ENCODE measurements around the gene PDE7B.
"Not testable (repeated sequence)": the region's sequence is repeated elsewhere in the genome, so short reads cannot be mapped to it uniquely, and the experiment has no call there.

The PDE7B gene

DNA sequence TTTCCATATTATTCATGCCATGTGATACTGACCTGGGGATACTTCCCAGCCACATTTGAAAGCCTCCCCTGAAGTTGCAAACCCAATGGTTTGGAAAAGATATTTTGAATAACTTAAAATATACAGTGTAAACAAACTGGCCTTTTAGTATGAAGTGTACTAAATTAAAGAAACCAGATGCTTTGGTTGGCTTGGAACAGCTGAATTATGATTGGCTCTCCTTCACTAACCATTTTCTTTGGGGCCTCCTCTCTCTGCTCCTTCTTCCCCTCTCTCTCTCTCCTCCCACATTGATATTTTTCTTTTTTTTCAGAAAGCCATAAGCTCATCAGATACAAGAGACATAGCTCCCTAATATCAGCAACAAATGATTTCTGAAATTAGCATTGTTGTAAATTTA, 232.0 kb downstream of the PDE7B start:
- no peak for DNase-seq

- no peak for DNase-seq
Measured at GRCh38 chr6:136084403-136084802, 232.9 kb downstream of the PDE7B start.

GRCh38 chr6:136085370-136086115, 234.0 kb downstream of the PDE7B start:
- no peak for DNase-seq

- DNase-seq, result no peak
Measured at GRCh38 chr6:136086686-136087085, 235.2 kb downstream of the PDE7B start.

- no peak for DNase-seq
Measured at GRCh38 chr6:136087986-136088385, 236.5 kb downstream of the PDE7B start.

DNA sequence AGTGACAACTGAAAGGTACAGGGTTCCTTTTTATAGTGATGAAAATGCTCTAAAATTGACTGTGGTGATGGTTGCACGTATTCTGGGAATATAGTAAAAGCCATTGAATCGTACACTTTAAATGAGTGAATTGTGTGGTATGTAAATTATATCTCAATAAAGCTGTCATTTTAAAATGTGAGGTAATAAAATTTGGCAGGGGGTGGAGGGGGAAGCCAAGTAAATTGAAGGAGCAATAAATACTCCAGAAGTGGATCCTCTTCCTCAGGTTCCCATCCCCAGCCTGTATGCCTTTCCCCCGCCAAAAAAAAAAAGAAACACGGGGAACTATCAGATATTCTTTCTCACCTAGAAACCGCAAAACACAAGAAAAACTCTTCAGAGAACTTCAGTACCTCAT, 237.2 kb downstream of the PDE7B start:
- no peak for DNase-seq

DNA sequence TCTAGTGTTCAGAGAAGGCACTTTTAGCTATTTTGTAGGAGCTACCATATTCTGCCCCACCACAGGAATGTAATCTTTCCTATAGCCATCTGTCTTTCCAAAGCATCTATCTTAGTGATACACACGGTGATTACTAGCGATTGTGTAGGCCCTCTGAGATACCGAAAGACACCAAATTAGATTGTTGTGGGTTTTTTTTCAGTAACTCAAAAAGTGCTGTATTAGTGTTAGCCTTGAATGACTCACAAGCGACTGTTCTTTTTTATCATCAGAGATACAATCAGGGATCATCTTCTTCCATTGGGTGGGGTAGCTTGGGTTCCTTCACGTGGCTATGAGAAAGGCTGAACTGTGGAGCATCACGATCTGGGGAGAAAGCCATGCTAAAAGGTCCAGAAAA, 238.4 kb downstream of the PDE7B start:
- DNase-seq, result no peak

GRCh38 chr6:136090929-136091328, 239.4 kb downstream of the PDE7B start:
- DNase-seq, result no peak

DNA sequence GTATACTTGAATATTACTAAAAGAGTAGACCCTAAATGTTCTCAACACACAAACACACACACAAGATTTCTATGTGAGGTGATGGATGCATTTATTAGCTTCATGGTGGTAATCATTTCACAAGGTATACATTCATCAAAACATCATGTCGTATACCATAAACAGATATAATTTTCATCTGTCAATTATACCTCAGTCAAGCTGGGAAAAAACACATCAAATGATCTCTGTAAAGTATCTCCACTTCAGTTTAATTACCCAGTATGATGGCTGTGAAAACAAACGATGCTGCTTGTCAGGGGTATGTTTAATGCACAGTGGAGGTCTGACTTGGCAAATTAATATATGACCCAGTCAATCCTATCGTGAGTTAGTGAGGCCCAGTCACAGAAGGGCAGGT, 241.4 kb downstream of the PDE7B start:
- DNase-seq, result no peak

DNA sequence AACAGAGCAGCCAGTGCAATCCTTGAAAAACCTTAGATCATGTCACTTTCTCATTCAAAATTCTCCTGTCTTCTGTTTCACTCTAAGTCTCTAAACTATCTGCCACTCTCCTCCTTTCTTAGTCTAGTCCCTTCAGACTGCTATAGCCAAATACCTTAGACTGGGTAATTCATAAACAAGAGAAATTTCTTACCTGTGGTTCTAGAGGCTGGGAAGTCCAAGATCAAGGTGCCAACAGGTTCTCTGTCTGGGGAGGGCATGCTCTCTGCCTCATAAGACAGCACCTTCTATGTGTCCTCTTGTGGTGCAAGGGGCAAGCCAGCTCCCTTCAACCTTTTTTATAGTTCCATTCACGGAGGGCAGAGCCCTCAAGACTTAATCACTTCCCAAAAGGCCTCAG, 242.3 kb downstream of the PDE7B start:
- no peak for DNase-seq

DNA sequence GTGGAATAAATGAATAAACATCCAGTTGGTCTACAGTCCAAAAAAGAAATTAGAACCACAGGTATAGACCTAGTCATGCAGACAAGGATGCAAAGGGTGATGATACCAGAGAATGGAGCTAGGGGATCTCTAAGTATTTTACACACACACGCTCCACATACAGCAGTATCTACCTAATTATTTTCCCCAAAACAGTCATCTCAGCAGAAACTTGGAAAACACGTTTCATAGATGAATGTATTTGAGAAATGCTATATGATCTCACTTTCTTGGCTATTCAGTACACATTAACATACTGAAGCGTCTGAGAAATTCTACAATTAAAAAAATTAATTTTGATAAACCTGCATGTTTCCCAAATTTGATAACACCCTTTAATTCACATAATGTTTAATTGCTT, 243.3 kb downstream of the PDE7B start:
- no peak for DNase-seq

DNA sequence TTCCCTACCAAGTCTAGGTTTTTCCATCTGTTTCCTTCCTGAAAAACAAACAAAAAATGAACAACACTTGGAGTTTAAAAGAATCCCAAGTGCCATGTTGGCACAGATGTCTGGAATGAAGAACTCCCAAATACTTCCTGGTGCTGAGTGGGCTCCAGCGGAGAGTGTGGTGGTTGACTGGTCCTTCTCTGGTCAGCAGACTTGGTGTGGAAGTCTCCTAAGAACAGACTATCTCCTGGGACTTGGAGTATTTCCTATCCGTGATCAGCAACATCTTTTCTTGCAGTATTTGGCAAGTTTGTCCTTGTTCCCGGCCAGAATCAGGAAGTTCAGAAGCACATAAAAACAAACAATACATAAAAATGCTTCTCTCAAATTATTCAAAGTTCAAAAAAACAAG, 244.5 kb downstream of the PDE7B start:
- no peak for DNase-seq

- DNase-seq, result no peak
Measured at GRCh38 chr6:136102991-136103688, 251.6 kb downstream of the PDE7B start.

DNA sequence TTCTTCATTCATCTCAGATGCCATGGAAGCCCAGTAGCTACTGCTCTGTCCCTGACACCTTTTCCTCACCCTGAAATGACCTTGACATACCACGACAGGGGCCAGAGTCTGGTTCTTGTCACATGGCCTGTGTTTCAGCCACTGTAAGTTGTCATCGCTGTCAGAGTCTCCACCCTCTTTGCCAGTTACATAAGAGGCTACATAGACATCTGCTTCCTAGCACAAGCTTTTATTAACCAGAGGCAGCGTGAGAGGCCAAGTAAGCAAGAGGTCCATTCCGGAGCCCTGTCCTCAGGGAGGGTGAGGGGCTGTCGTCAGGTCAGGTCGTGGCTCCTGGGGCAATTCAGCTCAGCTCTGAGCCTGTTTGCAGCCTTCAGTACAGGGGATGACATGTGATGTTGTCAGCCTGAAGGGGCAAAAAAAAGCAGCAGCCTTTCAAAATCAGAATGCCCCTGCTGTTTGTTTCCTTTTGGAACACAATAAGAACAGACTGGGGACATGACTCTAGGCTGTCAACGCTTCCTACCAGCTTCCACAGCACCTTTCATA, 252.3 kb downstream of the PDE7B start:
- no peak for DNase-seq

DNA sequence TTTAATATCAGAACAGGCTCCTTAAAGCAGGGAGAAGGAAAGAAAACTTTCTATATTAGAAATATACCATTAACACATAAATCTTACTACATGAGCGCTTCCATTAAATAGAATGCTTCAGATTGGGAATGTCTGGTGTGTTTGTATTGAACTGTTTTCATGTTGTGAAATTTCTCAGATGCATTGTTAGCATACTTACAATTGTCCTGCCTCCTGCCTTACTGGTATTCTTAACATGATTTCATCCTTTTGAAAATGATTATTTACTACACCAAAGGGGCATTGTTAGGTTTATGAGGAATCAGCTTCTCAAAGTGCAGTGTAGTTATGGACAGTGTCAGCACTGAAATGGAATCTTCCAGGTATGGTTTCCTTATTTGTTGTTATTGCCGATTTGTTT, 253.1 kb downstream of the PDE7B start:
- no peak for DNase-seq

DNA sequence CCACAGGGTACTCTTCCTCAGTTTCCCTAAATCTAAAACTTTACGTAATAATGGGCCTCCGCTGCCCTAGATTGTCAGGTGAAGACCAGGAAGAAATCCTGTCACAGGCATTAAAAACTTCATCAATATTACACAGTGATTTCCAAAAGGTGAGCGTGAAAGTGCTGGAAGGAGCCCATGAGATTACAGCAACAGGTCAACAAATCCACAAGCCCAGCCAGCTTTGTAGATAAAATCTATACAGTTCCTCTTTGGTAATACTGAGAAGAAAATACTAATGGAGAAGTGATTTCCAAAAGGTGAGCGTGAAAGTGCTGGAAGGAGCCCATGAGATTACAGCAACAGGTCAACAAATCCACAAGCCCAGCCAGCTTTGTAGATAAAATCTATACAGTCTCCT, 254.3 kb downstream of the PDE7B start:
- DNase-seq, result not testable (repeated sequence)

GRCh38 chr6:136108361-136108945, 257.0 kb downstream of the PDE7B start:
- DNase-seq, result no peak

DNA sequence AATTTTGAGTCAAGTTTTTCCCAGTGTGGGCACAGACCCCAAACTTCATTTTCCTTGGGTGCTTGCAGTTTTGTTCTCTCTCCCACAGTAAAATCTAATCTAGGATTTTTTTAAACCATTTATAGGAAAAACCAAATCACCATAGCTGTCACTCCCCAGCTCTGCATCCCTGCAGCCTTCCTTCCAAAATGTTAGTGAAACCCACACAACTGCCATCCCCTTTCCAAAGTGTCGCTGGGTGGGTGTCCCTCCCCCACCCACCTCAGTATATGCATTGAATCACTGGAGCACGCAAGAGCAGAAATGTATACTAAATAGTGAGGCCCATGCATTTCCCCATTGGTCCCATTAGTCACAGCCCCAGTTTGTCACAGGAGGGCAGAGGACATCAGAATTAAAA, 260.3 kb downstream of the PDE7B start:
- no peak for DNase-seq

DNA sequence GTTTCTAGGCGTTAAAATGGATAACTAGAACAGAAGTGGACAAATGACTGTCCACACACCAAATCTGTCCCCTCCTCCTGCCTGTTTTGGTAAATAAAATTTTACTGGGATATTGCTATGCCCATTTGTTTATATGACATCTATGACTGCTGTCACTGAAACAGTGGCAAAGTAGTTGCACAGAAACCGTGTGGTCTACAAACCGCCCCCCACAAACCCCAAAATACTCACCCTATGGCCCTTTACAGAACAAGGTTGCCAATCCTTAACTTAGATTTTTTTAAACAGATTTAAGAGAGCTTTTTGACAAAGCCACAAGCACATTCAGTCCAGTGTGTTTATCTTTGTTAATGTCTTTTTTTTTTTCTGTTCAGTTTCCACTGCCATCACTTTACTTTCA, 260.8 kb downstream of the PDE7B start:
- DNase-seq, result no peak

- DNase-seq, result no peak
Measured at GRCh38 chr6:136113736-136114173, 262.3 kb downstream of the PDE7B start.

GRCh38 chr6:136114661-136115060, 263.2 kb downstream of the PDE7B start:
- DNase-seq, result no peak

- no peak for DNase-seq
Measured at GRCh38 chr6:136115941-136116340, 264.4 kb downstream of the PDE7B start.

DNA sequence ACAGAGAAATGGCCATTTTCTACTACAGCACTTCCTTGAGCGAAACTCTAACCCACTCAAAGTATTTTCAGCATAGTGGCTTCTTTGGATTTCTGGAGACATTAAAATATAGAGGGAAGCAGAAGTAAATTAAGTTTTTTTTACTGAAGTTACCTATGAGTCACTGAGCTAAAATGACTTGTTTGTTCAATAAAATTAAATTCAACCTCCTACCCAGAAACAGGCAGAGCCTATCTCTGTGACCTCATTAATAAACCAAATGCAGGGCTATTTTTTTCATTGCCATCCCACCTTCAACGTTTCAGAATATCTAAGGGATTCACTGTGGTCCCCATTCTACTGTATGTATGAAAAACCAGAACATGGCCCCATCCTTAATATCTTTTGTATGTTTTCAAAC, 265.6 kb downstream of the PDE7B start:
- DNase-seq, result no peak

GRCh38 chr6:136118787-136119186, 267.3 kb downstream of the PDE7B start:
- DNase-seq, result no peak

Measured in CD4-positive, alpha-beta T cell treated with Interleukin-21 for 1 hour (primary cell).